Midbrain (tissue), 1 donor: ENCODE data around the gene RPL14.
"Not testable (repeated sequence)": the region's sequence is repeated elsewhere in the genome, so short reads cannot be mapped to it uniquely, and the experiment has no call there.

Experiments
- DNase-seq: peaks from one replicate; lab custom pipeline; 2025; lab: John Stamatoyannopoulos, UW

RPL14 gene

GRCh38 chr3:40456940-40457823 lies at the start of gene RPL14:
Gene RPL14 (plus strand): TSS chr3:40457339. CDS start chr3:40457472, 133 bp downstream.
- peak; percentile 98 for DNase-seq

- no peak for DNase-seq
These were observed 49.5 kb upstream of the RPL14 start for GRCh38 chr3:40407611-40408010.

GRCh38 chr3:40414270-40414669 lies 42.9 kb upstream of the RPL14 start:
- no peak for DNase-seq

- no peak for DNase-seq
These were observed 39.1 kb upstream of the RPL14 start for GRCh38 chr3:40417845-40418543.

- no peak for DNase-seq
These were observed 34.3 kb upstream of the RPL14 start for GRCh38 chr3:40422861-40423260.

- no peak for DNase-seq
These were observed 30.0 kb upstream of the RPL14 start for GRCh38 chr3:40427045-40427669.

- DNase-seq: no peak
These were observed 24.3 kb upstream of the RPL14 start for GRCh38 chr3:40432793-40433192.

GRCh38 chr3:40437889-40438288 lies 19.2 kb upstream of the RPL14 start:
- no peak for DNase-seq

- no peak for DNase-seq
These were observed 12.1 kb upstream of the RPL14 start for GRCh38 chr3:40445062-40445461.

GRCh38 chr3:40445880-40446279 lies 11.3 kb upstream of the RPL14 start:
- DNase-seq: no peak

- DNase-seq: peak; percentile 7
These were observed 6.7 kb upstream of the RPL14 start for GRCh38 chr3:40450438-40450837.

GRCh38 chr3:40451551-40451950 lies 5.6 kb upstream of the RPL14 start:
- no peak for DNase-seq

- no peak for DNase-seq
These were observed 5.1 kb upstream of the RPL14 start for GRCh38 chr3:40452057-40452456.

GRCh38 chr3:40452562-40452875 lies 4.6 kb upstream of the RPL14 start:
- peak; percentile 54 for DNase-seq

- DNase-seq: peak; percentile 97
These were observed 4.0 kb upstream of the RPL14 start for GRCh38 chr3:40452876-40453730.

GRCh38 chr3:40453933-40454332 lies 3.2 kb upstream of the RPL14 start:
- DNase-seq: no peak

GRCh38 chr3:40455328-40455727 lies 1.8 kb upstream of the RPL14 start:
- DNase-seq: no peak

GRCh38 chr3:40456279-40456939 lies 730 bp upstream of the RPL14 start:
- no peak for DNase-seq

GRCh38 chr3:40458473-40458872 lies 1.3 kb downstream of the RPL14 start:
- no peak for DNase-seq

- not testable (repeated sequence) for DNase-seq
These were observed 3.3 kb downstream of the RPL14 start for GRCh38 chr3:40460481-40460880.

- DNase-seq: no peak
These were observed 4.0 kb downstream of the RPL14 start for GRCh38 chr3:40461161-40461560.
